PC-9 (cell line): ENCODE results near the gene GGCX. TPM values are rescaled to one million over a fixed set of nuclear protein-coding genes. Genes with fewer than 3 reads are reported as not detected.
A peak's percentile ranks its signal among the peaks of the same experiment; 100 is the strongest.

ENCODE experiments used
- BruUV-seq: library from RNA; stranded (reverse); fragments of 400-500 nt; replicated peaks from 2 replicates; lab custom pipeline; 2021; lab: Mats Ljungman, UMichigan
- CTCF ChIA-PET: fragments of 300-600 bp; sonication (Branson Sonifier 250); formaldehyde crosslinking; loops from one replicate; lab custom pipeline; 2022; ENCODE audit warnings: antibody characterized with exemption; lab: Charles Lee
- POLR2A ChIA-PET: fragments of 300-600 bp; sonication (Branson Sonifier 250); formaldehyde crosslinking; loops from one replicate; lab custom pipeline; 2022; ENCODE audit warnings: antibody characterized with exemption; ENCODE audit not compliant: unreplicated experiment; lab: Charles Lee
- DNase-seq, 2 experiments: peaks; one replicate each; pipeline versions ENCODE4 v3.0.0 to v3.0.0-alpha.2; 2015 to 2022; ENCODE audit warnings: mixed read lengths in 1 of 2
- H2AFZ ChIP-seq: fragments of 200-600 bp; sonication (generic); 2 replicates; pipeline ENCODE4 v1.8.1; 2017; ENCODE audit warnings: antibody characterized with exemption
- H3F3A ChIP-seq: fragments of 200-600 bp; sonication (generic); 2 replicates; pipeline ENCODE4 v1.8.1; 2017; ENCODE audit warnings: antibody characterized with exemption, mild to moderate bottlenecking, low read depth; ENCODE audit not compliant: insufficient read depth
- H3K27ac ChIP-seq: fragments of 200-600 bp; sonication (generic); 2 replicates; pipeline ENCODE4 v1.6.1; 2016; ENCODE audit warnings: mixed run types
- H3K27me3 ChIP-seq: fragments of 200-600 bp; sonication (generic); 2 replicates; pipeline ENCODE4 v1.6.1; 2016; ENCODE audit warnings: low read depth, mixed run types; ENCODE audit not compliant: insufficient read depth
- H3K36me3 ChIP-seq: fragments of 200-600 bp; sonication (generic); 2 replicates; pipeline ENCODE4 v1.6.1; 2016; ENCODE audit warnings: low read depth, mixed run types
- H3K4me1 ChIP-seq: fragments of 200-600 bp; sonication (generic); replicated peaks from 2 replicates; pipeline ENCODE4 v1.6.1; 2016; ENCODE audit warnings: mixed run types; ENCODE audit not compliant: insufficient read depth
- H3K4me2 ChIP-seq: fragments of 200-600 bp; sonication (generic); 2 replicates; pipeline ENCODE4 v1.6.1; 2017; ENCODE audit warnings: mixed run types
- H3K4me3 ChIP-seq: fragments of 200-600 bp; sonication (generic); 2 replicates; pipeline ENCODE4 v1.6.1; 2016; ENCODE audit warnings: mixed run types
- H3K79me2 ChIP-seq: fragments of 200-600 bp; sonication (generic); 2 replicates; pipeline ENCODE4 v1.6.1; 2017; ENCODE audit warnings: low read depth, mixed run types
- H3K9me2 ChIP-seq: fragments of 200-600 bp; sonication (generic); 2 replicates; pipeline ENCODE4 v1.8.1; 2017; ENCODE audit warnings: mild to moderate bottlenecking; ENCODE audit not compliant: insufficient read depth
- H3K9me3 ChIP-seq: fragments of 200-600 bp; sonication (generic); 2 replicates; pipeline ENCODE4 v1.8.1; 2016; ENCODE audit warnings: low read depth; ENCODE audit not compliant: insufficient read depth
- H4K20me1 ChIP-seq: fragments of 200-600 bp; sonication (generic); 2 replicates; pipeline ENCODE4 v1.8.1; 2017; ENCODE audit not compliant: insufficient read depth
- CTCF ChIP-seq: fragments of 200-600 bp; sonication (generic); conservative IDR thresholded peaks from 2 replicates; pipeline ENCODE4 v1.6.1; 2017; ENCODE audit warnings: mixed run types, antibody characterized with exemption, mild to moderate bottlenecking, moderate library complexity
- EZH2 ChIP-seq: fragments of 200-600 bp; sonication (generic); IDR thresholded peaks from 2 replicates; pipeline ENCODE4 v1.8.0; 2017; ENCODE audit warnings: antibody characterized with exemption, low read depth
- intact Hi-C: fragments of 100-400 bp; cut with micrococcal nuclease; formaldehyde crosslinking; loops from one replicate; pipeline ENCODE4 v1.10.0; 2022; ENCODE audit not compliant: unreplicated experiment
- total RNA-seq: library from RNA; stranded (reverse); gene quantifications from 2 replicates; pipeline ENCODE4 v1.2.3, GENCODE V29; 2021

Gene GGCX
- total RNA-seq, 1 experiment from 2014 or later, result 30.2 TPM

- ChIA-PET CTCF (no interaction called here), POLR2A (interaction anchor here (0.5 to 1.0 kb wide), 3 partner anchors 130 to 581 kb away, joined by 3 to 5 read pairs (median 3); no protein-coding TSS in a partner anchor)
- H3K9me2 ChIP-seq, result no peaks in the 10 kb centered on the region
- no peak for TF ChIP-seq CTCF
- no peak for TF ChIP-seq EZH2
- H3F3A ChIP-seq, result peaks cover 77% of the 10 kb centered on the region
- H3K79me2 ChIP-seq, result peaks cover 69% of the 10 kb centered on the region
- H3K36me3 ChIP-seq, result peaks cover 53% of the 10 kb centered on the region
- peaks cover 37% of the 10 kb centered on the region for H3K4me1 ChIP-seq
- no peaks in the 10 kb centered on the region for H3K9me3 ChIP-seq
- H3K27me3 ChIP-seq, result no peaks in the 10 kb centered on the region
- intact Hi-C loops, result no loop called here
- no peak overlapping the region for H2AFZ ChIP-seq
- no peak for DNase-seq
- peak overlapping the region; percentile 97 for H3K27ac ChIP-seq
- H4K20me1 ChIP-seq, result peaks cover 69% of the 10 kb centered on the region
- BruUV-seq, result no TSS peak
- peak overlapping the region; percentile 87 for H3K4me2 ChIP-seq
- peak overlapping the region; percentile 100 for H3K4me3 ChIP-seq
Observed at GRCh38 chr2:85541262-85541661, 20.0 kb downstream of the GGCX start.

DNA sequence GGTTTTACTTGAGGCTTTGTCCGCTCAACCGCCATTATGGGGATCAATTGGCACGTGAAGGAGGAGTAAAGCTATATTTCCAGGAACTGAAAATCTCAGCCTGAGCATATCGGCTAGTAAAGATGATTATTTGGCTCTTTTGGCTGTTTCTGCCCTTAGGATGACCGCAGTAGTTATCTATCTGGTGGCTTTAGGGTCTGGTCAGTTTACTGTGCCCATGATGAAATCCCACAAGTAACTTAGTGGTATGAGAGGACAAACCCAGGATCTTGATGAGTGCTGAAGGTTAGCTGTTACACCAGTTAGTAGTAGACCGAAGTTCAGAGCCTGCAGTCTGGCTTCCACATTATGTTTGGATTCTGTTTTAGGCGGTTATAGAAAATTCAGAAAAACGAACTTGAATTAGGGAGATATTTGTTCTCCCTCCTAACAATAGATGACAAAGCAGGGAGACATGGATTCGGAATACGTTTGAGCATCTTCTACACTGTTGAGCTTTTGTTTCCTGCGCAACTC is 21.1 kb downstream of the GGCX start:
- H3K4me3 ChIP-seq, result peak overlapping the region; percentile 100
- intact Hi-C loops, result no loop called here
- H3F3A ChIP-seq, result peaks cover 66% of the 10 kb centered on the region
- no peak overlapping the region for H2AFZ ChIP-seq
- H3K36me3 ChIP-seq, result peaks cover 49% of the 10 kb centered on the region
- no peak for TF ChIP-seq CTCF
- TF ChIP-seq EZH2, result no peak
- peak overlapping the region; percentile 97 for H3K27ac ChIP-seq
- no peaks in the 10 kb centered on the region for H3K9me3 ChIP-seq
- peak overlapping the region; percentile 87 for H3K4me2 ChIP-seq
- DNase-seq, result no peak
- TSS peak; percentile 25 for BruUV-seq
- ChIA-PET CTCF (no interaction called here), POLR2A (interaction anchor here (0.6 to 1.0 kb wide), 8 partner anchors 35 to 175 kb away, joined by 3 to 15 read pairs (median 4); no protein-coding TSS in a partner anchor)
- peaks cover 58% of the 10 kb centered on the region for H4K20me1 ChIP-seq
- no peaks in the 10 kb centered on the region for H3K27me3 ChIP-seq
- H3K4me1 ChIP-seq, result peaks cover 38% of the 10 kb centered on the region
- H3K79me2 ChIP-seq, result peaks cover 78% of the 10 kb centered on the region
- no peaks in the 10 kb centered on the region for H3K9me2 ChIP-seq

GRCh38 chr2:85539361-85540132 is 21.7 kb downstream of the GGCX start:
- H3K4me2 ChIP-seq, result peak overlapping the region; percentile 87
- DNase-seq, result peak; percentile 48 to 50
- no peaks in the 10 kb centered on the region for H3K9me3 ChIP-seq
- peaks cover 60% of the 10 kb centered on the region for H3F3A ChIP-seq
- intact Hi-C loops, result loop anchor here (1.0 to 2.0 kb wide), 2 partner anchors 35 to 119 kb away; no protein-coding TSS in a partner anchor
- H3K36me3 ChIP-seq, result peaks cover 44% of the 10 kb centered on the region
- TF ChIP-seq CTCF, result no peak
- no peak for TF ChIP-seq EZH2
- peak overlapping the region; percentile 97 for H3K27ac ChIP-seq
- peaks cover 52% of the 10 kb centered on the region for H4K20me1 ChIP-seq
- no peaks in the 10 kb centered on the region for H3K9me2 ChIP-seq
- H3K4me3 ChIP-seq, result peak overlapping the region; percentile 100
- H3K4me1 ChIP-seq, result peaks cover 38% of the 10 kb centered on the region
- peak overlapping the region; percentile 72; the same call in 1 of the 2 replicates for H2AFZ ChIP-seq
- BruUV-seq, result no TSS peak
- no peaks in the 10 kb centered on the region for H3K27me3 ChIP-seq
- ChIA-PET POLR2A (interaction anchor here (0.5 to 1.2 kb wide), 14 partner anchors 11 to 170 kb away, joined by 3 to 23 read pairs (median 5); partner anchors contain the start of gene VAMP8), CTCF (interaction anchor here (0.6 to 0.9 kb wide), 2 partner anchors 149 to 479 kb away, joined by 5 to 8 read pairs; no protein-coding TSS in a partner anchor)
- peaks cover 78% of the 10 kb centered on the region for H3K79me2 ChIP-seq
